Measurements from ENCODE around the gene NACC2. TPM values are rescaled to one million over a fixed set of nuclear protein-coding genes. Genes with fewer than 3 reads are reported as not detected.
"Not testable (repeated sequence)": the region's sequence is repeated elsewhere in the genome, so short reads cannot be mapped to it uniquely, and the experiment has no call there.

The NACC2 gene
- total RNA-seq, 1 donor from 2014 or later, result 3.9 TPM

DNA sequence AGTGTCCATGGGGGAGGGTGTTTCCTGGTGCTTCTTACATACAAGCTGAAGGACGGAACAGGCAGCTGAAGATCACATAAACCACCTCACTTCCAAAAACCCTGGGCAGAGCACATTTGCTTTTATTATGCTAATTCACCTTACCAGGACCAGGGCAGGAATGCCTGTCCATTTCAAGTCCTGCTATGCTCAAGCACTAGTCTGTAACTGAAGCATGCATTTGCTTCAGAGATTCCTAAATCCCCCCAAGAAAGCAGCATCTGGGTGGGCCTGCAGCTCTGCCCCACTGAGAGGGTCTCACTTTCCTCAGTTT lies 9.4 kb upstream of the NACC2 start:
- no peaks in the 10 kb centered on the region for H3K36me3 Mint-ChIP-seq (ENCODE audit: unreplicated experiment)
- H3K9me3 Mint-ChIP-seq (ENCODE audit: unreplicated experiment), result no peaks in the 10 kb centered on the region
- TF ChIP-seq, protein P1, sequence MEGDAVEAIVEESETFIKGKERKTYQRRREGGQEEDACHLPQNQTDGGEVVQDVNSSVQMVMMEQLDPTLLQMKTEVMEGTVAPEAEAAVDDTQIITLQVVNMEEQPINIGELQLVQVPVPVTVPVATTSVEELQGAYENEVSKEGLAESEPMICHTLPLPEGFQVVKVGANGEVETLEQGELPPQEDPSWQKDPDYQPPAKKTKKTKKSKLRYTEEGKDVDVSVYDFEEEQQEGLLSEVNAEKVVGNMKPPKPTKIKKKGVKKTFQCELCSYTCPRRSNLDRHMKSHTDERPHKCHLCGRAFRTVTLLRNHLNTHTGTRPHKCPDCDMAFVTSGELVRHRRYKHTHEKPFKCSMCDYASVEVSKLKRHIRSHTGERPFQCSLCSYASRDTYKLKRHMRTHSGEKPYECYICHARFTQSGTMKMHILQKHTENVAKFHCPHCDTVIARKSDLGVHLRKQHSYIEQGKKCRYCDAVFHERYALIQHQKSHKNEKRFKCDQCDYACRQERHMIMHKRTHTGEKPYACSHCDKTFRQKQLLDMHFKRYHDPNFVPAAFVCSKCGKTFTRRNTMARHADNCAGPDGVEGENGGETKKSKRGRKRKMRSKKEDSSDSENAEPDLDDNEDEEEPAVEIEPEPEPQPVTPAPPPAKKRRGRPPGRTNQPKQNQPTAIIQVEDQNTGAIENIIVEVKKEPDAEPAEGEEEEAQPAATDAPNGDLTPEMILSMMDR (IDR thresholded peaks at IDR 0.05; ENCODE audit: partially characterized antibody, unreplicated experiment), result no peak
- no peak for DNase-seq
- H3K27me3 Mint-ChIP-seq (ENCODE audit: unreplicated experiment), result peaks cover 4% of the 10 kb centered on the region
- no peak overlapping the region for H3K4me3 Mint-ChIP-seq (ENCODE audit: unreplicated experiment)
- H3K4me1 Mint-ChIP-seq (ENCODE audit: low read depth, unreplicated experiment), result peaks cover 23% of the 10 kb centered on the region
- H3K27ac Mint-ChIP-seq (ENCODE audit: unreplicated experiment), result no peak overlapping the region

DNA sequence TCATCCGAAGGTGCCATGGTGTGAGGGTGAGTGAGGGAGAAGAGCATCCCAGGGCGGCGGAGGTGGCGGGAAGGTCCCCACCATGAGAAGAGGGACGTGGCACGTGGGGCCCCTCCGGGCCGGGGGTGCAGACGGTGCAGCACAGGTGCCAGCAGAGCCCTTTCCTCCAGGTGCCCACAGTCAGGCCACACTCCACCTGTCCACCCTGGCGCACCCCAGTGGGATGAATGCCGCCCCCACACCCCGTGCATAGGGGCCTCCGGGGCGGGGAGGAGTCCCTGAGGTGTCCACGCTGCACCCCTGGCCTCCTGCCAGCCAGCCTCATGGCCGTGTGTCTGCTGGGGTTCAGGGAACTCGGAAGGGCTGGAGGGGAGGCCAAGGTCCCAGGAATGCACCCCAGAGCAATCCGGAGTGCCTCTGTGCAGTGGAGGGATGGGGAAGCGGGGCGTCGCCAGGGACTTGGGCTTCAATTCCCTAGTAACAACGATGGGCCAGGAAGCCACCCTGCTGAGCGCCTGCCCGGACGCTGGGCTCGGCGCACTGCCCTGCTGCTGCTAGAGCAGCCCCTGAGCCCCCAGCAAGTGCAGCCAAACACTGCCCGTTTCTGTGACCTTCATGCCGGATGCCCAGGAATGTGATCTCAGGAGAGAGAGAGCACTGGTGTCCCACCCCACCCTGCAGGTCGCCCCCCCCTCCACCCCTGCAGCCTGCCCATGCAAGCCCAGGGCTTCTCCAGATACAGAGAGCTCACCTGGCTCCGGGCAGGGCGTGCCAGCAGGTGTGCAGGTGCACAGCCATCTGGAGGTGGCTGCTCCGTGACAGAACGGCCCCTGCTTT lies 8.8 kb upstream of the NACC2 start:
- DNase-seq, result no peak
- H3K36me3 Mint-ChIP-seq (ENCODE audit: unreplicated experiment), result no peaks in the 10 kb centered on the region
- TF ChIP-seq, protein P1 (IDR thresholded peaks at IDR 0.05; ENCODE audit: partially characterized antibody, unreplicated experiment), result no peak
- H3K4me3 Mint-ChIP-seq (ENCODE audit: unreplicated experiment), result no peak overlapping the region
- H3K9me3 Mint-ChIP-seq (ENCODE audit: unreplicated experiment), result no peaks in the 10 kb centered on the region
- peaks cover 4% of the 10 kb centered on the region for H3K27me3 Mint-ChIP-seq (ENCODE audit: unreplicated experiment)
- H3K27ac Mint-ChIP-seq (ENCODE audit: unreplicated experiment), result no peak overlapping the region
- peaks cover 23% of the 10 kb centered on the region for H3K4me1 Mint-ChIP-seq (ENCODE audit: low read depth, unreplicated experiment)

DNA sequence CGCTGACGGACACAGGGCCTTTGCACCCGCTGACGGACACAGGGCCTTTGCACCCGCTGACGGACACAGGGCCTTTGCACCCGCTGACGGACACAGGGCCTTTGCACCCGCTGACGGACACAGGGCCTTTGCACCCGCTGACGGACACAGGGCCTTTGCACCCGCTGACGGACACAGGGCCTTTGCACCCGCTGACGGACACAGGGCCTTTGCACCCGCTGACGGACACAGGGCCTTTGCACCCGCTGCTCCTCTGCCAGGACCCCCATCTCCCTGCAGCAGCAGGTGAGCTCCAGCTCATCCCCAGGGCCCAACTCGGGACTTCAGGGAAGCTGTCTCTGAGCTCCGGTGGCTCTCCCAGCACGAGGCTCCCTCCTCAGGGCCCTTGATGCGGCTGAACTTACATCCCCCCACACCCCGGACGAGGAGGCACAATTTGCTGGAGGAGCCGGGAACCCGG lies 6.6 kb upstream of the NACC2 start:
- H3K27ac Mint-ChIP-seq (ENCODE audit: unreplicated experiment); H3K27me3 Mint-ChIP-seq (ENCODE audit: unreplicated experiment); H3K9me3 Mint-ChIP-seq (ENCODE audit: unreplicated experiment); DNase-seq; H3K36me3 Mint-ChIP-seq (ENCODE audit: unreplicated experiment); H3K4me3 Mint-ChIP-seq (ENCODE audit: unreplicated experiment): not testable (repeated sequence)
- H3K4me1 Mint-ChIP-seq (ENCODE audit: low read depth, unreplicated experiment), result peaks cover 17% of the 10 kb centered on the region

DNA sequence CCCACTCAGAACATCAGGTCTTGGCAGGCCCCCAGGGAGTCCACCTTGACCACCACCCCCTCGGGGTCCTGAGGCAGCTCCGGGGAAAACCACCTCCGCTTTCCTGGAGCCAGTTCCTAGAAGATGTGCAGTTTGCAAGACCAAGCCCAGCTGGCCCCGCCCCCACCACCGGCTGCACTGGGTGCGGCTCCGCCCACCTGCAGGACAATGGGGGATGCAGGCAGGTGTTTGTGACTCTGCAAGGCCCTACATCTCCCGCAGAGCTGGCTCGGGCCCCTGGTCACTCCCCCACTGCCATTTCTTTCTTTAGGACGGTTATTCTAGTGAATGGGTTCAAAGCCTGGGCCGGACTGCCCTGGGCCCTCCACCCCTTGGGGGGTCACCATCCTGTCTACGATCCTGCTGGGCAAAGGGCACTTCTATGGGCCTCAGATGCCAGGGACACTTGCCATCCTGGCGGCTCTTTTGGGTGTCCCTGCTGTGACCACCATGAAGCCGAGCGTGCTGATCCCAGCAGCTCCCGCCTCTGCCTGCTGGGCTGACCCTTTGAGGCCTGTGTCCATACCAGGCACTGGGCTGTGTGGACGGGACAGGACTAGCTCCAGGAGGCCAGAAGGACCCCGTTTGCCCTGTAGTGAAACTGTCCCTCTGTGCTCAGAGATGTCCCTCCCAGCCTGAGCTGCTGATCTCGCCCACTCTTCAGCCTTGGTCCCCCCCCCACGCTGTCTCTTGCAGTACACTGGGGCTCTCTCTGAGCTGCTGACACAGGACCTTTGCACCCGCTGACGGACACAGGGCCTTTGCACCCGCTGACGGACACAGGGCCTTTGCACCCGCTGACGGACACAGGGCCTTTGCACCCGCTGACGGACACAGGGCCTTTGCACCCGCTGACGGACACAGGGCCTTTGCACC lies 5.9 kb upstream of the NACC2 start:
- no peaks in the 10 kb centered on the region for H3K36me3 Mint-ChIP-seq (ENCODE audit: unreplicated experiment)
- H3K4me1 Mint-ChIP-seq (ENCODE audit: low read depth, unreplicated experiment), result peaks cover 15% of the 10 kb centered on the region
- TF ChIP-seq, protein P1 (IDR thresholded peaks at IDR 0.05; ENCODE audit: partially characterized antibody, unreplicated experiment), result no peak
- H3K27ac Mint-ChIP-seq (ENCODE audit: unreplicated experiment), result no peak overlapping the region
- peaks cover 8% of the 10 kb centered on the region for H3K9me3 Mint-ChIP-seq (ENCODE audit: unreplicated experiment)
- no peak overlapping the region for H3K4me3 Mint-ChIP-seq (ENCODE audit: unreplicated experiment)
- peaks cover 6% of the 10 kb centered on the region for H3K27me3 Mint-ChIP-seq (ENCODE audit: unreplicated experiment)
- no peak for DNase-seq

DNA sequence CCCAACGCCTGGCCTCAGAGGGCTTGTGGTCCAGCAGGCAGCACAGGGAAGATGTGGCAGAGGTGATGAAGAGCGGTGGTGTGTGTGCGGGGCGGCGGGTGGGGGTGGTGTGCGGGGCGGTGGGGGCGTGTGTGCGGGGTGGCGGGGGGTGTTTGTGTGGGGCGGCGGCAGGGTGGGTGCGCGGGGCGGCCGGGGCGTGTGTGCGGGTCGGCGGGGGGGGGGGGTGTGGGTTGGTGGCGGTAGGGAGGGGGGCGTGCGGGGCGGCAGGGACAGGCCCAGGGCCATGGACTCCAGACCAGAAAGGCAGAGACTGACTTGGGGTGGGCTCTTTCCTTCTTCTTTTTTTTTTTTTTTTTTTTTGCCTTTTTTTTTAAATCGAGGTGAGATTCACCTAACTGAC lies 4.5 kb upstream of the NACC2 start:
- no peak overlapping the region for H3K27ac Mint-ChIP-seq (ENCODE audit: unreplicated experiment)
- H3K4me1 Mint-ChIP-seq (ENCODE audit: low read depth, unreplicated experiment), result peaks cover 5% of the 10 kb centered on the region
- H3K9me3 Mint-ChIP-seq (ENCODE audit: unreplicated experiment), result peaks cover 8% of the 10 kb centered on the region
- TF ChIP-seq, protein P1 (IDR thresholded peaks at IDR 0.05; ENCODE audit: partially characterized antibody, unreplicated experiment), result no peak
- no peak for DNase-seq
- H3K36me3 Mint-ChIP-seq (ENCODE audit: unreplicated experiment), result no peaks in the 10 kb centered on the region
- no peak overlapping the region for H3K4me3 Mint-ChIP-seq (ENCODE audit: unreplicated experiment)
- H3K27me3 Mint-ChIP-seq (ENCODE audit: unreplicated experiment), result peaks cover 6% of the 10 kb centered on the region
